WTC11 (cell line): ENCODE data around the gene ASPN. TPM values are rescaled to one million over a fixed set of nuclear protein-coding genes. Genes with fewer than 3 reads are reported as not detected.

Source experiments
- ATAC-seq: fragments of 200-7000 bp; cut with Tn5 transposase; 2 replicates; pipeline ENCODE4 v1.10.0; 2021; ENCODE audit warnings: mild to moderate bottlenecking, moderate library complexity
- CTCF ChIA-PET: fragments of 300-600 bp; sonication (Branson Sonifier 250); formaldehyde crosslinking; loops from one replicate; lab custom pipeline; 2021; ENCODE audit warnings: antibody characterized with exemption; lab: Charles Lee
- POLR2A ChIA-PET: fragments of 350-600 bp; sonication (Branson Sonifier 250); formaldehyde crosslinking; loops from one replicate; lab custom pipeline; 2021; ENCODE audit warnings: antibody characterized with exemption; lab: Charles Lee
- DNase-seq: peaks from one replicate; pipeline ENCODE4 v3.0.0; 2021; ENCODE audit warnings: low spot score
- H3K27ac Mint-ChIP-seq: 2 replicates; pipeline ENCODE4 v1.8.0; 2021; ENCODE audit warnings: mixed read lengths
- H3K27me3 Mint-ChIP-seq: 2 replicates; pipeline ENCODE4 v1.8.0; 2021; ENCODE audit warnings: low read depth, mild to moderate bottlenecking, moderate library complexity, mixed read lengths
- H3K36me3 Mint-ChIP-seq: 2 replicates; pipeline ENCODE4 v1.8.0; 2021; ENCODE audit warnings: mixed read lengths
- H3K4me1 Mint-ChIP-seq: 2 replicates; pipeline ENCODE4 v1.8.0; 2022; ENCODE audit warnings: mixed read lengths
- H3K4me3 Mint-ChIP-seq: 2 replicates; pipeline ENCODE4 v1.8.0; 2021; ENCODE audit warnings: mild to moderate bottlenecking, moderate library complexity, mixed read lengths
- H3K9me3 Mint-ChIP-seq: 2 replicates; pipeline ENCODE4 v1.8.0; 2021; ENCODE audit warnings: mixed read lengths
- ATF1 ChIP-seq: sonication (generic); formaldehyde crosslinking; IDR thresholded peaks from 2 replicates; pipeline ENCODE4 v1.8.1; 2023; ENCODE audit warnings: mild to moderate bottlenecking, moderate library complexity, missing genetic modification reagents
- CBFB ChIP-seq: sonication (generic); formaldehyde crosslinking; IDR thresholded peaks from 2 replicates; pipeline ENCODE4 v1.8.1; 2022; ENCODE audit warnings: mild to moderate bottlenecking, low read depth, missing genetic modification reagents
- GABPB1 ChIP-seq: sonication (generic); formaldehyde crosslinking; IDR thresholded peaks from 2 replicates; pipeline ENCODE4 v1.8.1; 2023; ENCODE audit warnings: mild to moderate bottlenecking, missing genetic modification reagents
- GRHL2 ChIP-seq: fragments of 250-450 bp; sonication (Bioruptor Pico); IDR thresholded peaks from 2 replicates; pipeline ENCODE4 v1.8.0; 2022; ENCODE audit warnings: mild to moderate bottlenecking, moderate library complexity; ENCODE audit not compliant: insufficient replicate concordance, severe bottlenecking
- IRF1 ChIP-seq: sonication (generic); formaldehyde crosslinking; IDR thresholded peaks from 2 replicates; pipeline ENCODE4 v1.8.0; 2023; ENCODE audit warnings: missing genetic modification reagents
- IRF2 ChIP-seq: sonication (generic); formaldehyde crosslinking; IDR thresholded peaks from 2 replicates; pipeline ENCODE4 v1.8.0; 2022; ENCODE audit warnings: low read depth, missing genetic modification reagents, borderline replicate concordance
- MAX ChIP-seq: sonication (generic); formaldehyde crosslinking; IDR thresholded peaks from 2 replicates; pipeline ENCODE4 v1.8.0; 2022; ENCODE audit warnings: mild to moderate bottlenecking, missing genetic modification reagents
- MLX ChIP-seq: sonication (generic); formaldehyde crosslinking; IDR thresholded peaks from 2 replicates; pipeline ENCODE4 v1.8.1; 2023; ENCODE audit warnings: mild to moderate bottlenecking, missing genetic modification reagents, moderate library complexity
- MXD4 ChIP-seq: fragments of 250-450 bp; sonication (Bioruptor Pico); IDR thresholded peaks from 2 replicates; pipeline ENCODE4 v1.8.0; 2021; ENCODE audit warnings: mild to moderate bottlenecking, moderate library complexity, borderline replicate concordance
- NFYB ChIP-seq: sonication (generic); formaldehyde crosslinking; conservative IDR thresholded peaks from 2 replicates; pipeline ENCODE4 v1.8.0; 2022; ENCODE audit warnings: low read depth, missing genetic modification reagents
- NR1H2 ChIP-seq: sonication (generic); formaldehyde crosslinking; IDR thresholded peaks from 2 replicates; pipeline ENCODE4 v1.9.0; 2021; ENCODE audit warnings: mild to moderate bottlenecking, moderate library complexity, missing genetic modification reagents
- PRRX2 ChIP-seq: fragments of 250-450 bp; sonication (Bioruptor Pico); IDR thresholded peaks from 2 replicates; pipeline ENCODE4 v1.8.0; 2021; ENCODE audit warnings: mild to moderate bottlenecking
- STAT6 ChIP-seq: sonication (generic); formaldehyde crosslinking; conservative IDR thresholded peaks from 2 replicates; pipeline ENCODE4 v1.8.1; 2023; ENCODE audit warnings: mild to moderate bottlenecking, low read depth, missing genetic modification reagents, moderate library complexity
- TCF7 ChIP-seq: sonication (generic); formaldehyde crosslinking; IDR thresholded peaks from 2 replicates; pipeline ENCODE4 v1.8.0; 2022; ENCODE audit warnings: mild to moderate bottlenecking, low read depth, missing genetic modification reagents, moderate library complexity
- ZBTB43 ChIP-seq: sonication (generic); formaldehyde crosslinking; IDR thresholded peaks from 2 replicates; pipeline ENCODE4 v1.8.1; 2023; ENCODE audit warnings: mild to moderate bottlenecking, missing genetic modification reagents
- ZNF138 ChIP-seq: sonication (generic); formaldehyde crosslinking; conservative IDR thresholded peaks from 2 replicates; pipeline ENCODE4 v1.8.1; 2022; ENCODE audit warnings: mild to moderate bottlenecking, moderate library complexity, missing genetic modification reagents
- ZNF281 ChIP-seq: sonication (generic); formaldehyde crosslinking; IDR thresholded peaks from 2 replicates; pipeline ENCODE4 v1.8.0; 2023; ENCODE audit warnings: mild to moderate bottlenecking, missing genetic modification reagents
- ZNF512 ChIP-seq: sonication (generic); formaldehyde crosslinking; IDR thresholded peaks from 2 replicates; pipeline ENCODE4 v1.8.1; 2022; ENCODE audit warnings: missing genetic modification reagents, borderline replicate concordance
- total RNA-seq: library from RNA; stranded (reverse); gene quantifications from 3 replicates; pipeline ENCODE4 v1.2.3, GENCODE V29; 2021

The ASPN gene
- total RNA-seq, 1 experiment from 2014 or later, result not detected

GRCh38 chr9:92529124-92529523 is 46.8 kb upstream of the ASPN start (continued):
- TF ChIP-seq MAX (CRISPR knock-in tag) (no peak), STAT6 (CRISPR knock-in tag) (no peak), NFYB (CRISPR knock-in tag) (no peak), TCF7 (CRISPR knock-in tag) (no peak), PRRX2 (CRISPR knock-in tag) (no peak)

- Mint-ChIP-seq H3K4me1 (no peaks in the 10 kb centered on the region), H3K4me3 (no peak overlapping the region), H3K9me3 (no peaks in the 10 kb centered on the region), H3K27ac (no peak overlapping the region), H3K27me3 (no peaks in the 10 kb centered on the region), H3K36me3 (no peaks in the 10 kb centered on the region)
- TF ChIP-seq IRF1 (CRISPR knock-in tag), result no peak
- no peak for TF ChIP-seq IRF2 (CRISPR knock-in tag)
- no peak for TF ChIP-seq ZBTB43 (CRISPR knock-in tag)
- TF ChIP-seq MAX (CRISPR knock-in tag), result no peak
- TF ChIP-seq CBFB (CRISPR knock-in tag), result no peak
- no peak for ATAC-seq
- ChIA-PET POLR2A (no interaction called here), CTCF (no interaction called here)
- DNase-seq, result no peak
Measured at GRCh38 chr9:92528522-92528849, 46.2 kb upstream of the ASPN start.

- no peaks in the 10 kb centered on the region for H3K9me3 Mint-ChIP-seq
- H3K4me3 Mint-ChIP-seq, result no peak overlapping the region
- DNase-seq (no peak), ATAC-seq (no peak)
- H3K4me1 Mint-ChIP-seq, result no peaks in the 10 kb centered on the region
- H3K27ac Mint-ChIP-seq, result peak overlapping the region; percentile 38
- POLR2A ChIA-PET, result no interaction called here
- H3K27me3 Mint-ChIP-seq, result no peaks in the 10 kb centered on the region
- no peak for TF ChIP-seq NR1H2 (CRISPR knock-in tag)
- no peak for TF ChIP-seq ATF1 (CRISPR knock-in tag)
- no peak for TF ChIP-seq MLX (CRISPR knock-in tag)
- TF ChIP-seq ZNF281 (CRISPR knock-in tag), result no peak
- TF ChIP-seq GRHL2, result no peak
- no peak for TF ChIP-seq ZNF512 (CRISPR knock-in tag)
- no peak for TF ChIP-seq ZNF138 (CRISPR knock-in tag)
- TF ChIP-seq MXD4 (CRISPR knock-in tag), result no peak
- TF ChIP-seq GABPB1 (CRISPR knock-in tag), result no peak
- H3K36me3 Mint-ChIP-seq, result no peaks in the 10 kb centered on the region
- CTCF ChIA-PET, result no interaction called here
Measured at GRCh38 chr9:92527832-92528521, 45.7 kb upstream of the ASPN start.
